ENCODE results near the gene CSMD2.

DNA sequence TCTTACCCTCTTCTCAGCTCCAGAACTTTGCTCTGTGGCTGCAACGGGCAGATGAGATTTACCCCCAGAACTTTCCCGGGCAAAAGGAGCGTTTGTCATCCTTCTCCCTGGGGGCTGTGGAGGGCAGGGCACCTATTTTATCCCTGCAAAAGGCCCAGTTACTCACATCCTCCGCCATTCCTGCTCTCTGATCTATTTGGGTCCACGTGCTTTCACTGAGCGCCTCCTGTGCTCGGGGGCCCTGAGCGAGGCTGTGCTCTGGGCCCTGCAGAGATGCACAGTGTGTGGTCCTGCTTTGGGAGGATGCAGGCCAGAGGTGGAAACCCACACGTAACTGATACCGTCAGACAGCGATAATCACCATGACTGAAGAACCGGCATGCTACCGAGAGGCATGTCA lies 2.4 kb upstream of the CSMD2 start:
- no peak for TF ChIP-seq POLR2A (IDR thresholded peaks at IDR 0.05)
- TF ChIP-seq, protein P1, sequence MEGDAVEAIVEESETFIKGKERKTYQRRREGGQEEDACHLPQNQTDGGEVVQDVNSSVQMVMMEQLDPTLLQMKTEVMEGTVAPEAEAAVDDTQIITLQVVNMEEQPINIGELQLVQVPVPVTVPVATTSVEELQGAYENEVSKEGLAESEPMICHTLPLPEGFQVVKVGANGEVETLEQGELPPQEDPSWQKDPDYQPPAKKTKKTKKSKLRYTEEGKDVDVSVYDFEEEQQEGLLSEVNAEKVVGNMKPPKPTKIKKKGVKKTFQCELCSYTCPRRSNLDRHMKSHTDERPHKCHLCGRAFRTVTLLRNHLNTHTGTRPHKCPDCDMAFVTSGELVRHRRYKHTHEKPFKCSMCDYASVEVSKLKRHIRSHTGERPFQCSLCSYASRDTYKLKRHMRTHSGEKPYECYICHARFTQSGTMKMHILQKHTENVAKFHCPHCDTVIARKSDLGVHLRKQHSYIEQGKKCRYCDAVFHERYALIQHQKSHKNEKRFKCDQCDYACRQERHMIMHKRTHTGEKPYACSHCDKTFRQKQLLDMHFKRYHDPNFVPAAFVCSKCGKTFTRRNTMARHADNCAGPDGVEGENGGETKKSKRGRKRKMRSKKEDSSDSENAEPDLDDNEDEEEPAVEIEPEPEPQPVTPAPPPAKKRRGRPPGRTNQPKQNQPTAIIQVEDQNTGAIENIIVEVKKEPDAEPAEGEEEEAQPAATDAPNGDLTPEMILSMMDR (IDR thresholded peaks at IDR 0.05 in 4 of 5, conservative IDR thresholded peaks at IDR 0.05 in 1 of 5): no peak

All from gastrocnemius medialis (tissue), 4 donors.